ENCODE results near the gene GUCA2A.

Gene GUCA2A

DNA sequence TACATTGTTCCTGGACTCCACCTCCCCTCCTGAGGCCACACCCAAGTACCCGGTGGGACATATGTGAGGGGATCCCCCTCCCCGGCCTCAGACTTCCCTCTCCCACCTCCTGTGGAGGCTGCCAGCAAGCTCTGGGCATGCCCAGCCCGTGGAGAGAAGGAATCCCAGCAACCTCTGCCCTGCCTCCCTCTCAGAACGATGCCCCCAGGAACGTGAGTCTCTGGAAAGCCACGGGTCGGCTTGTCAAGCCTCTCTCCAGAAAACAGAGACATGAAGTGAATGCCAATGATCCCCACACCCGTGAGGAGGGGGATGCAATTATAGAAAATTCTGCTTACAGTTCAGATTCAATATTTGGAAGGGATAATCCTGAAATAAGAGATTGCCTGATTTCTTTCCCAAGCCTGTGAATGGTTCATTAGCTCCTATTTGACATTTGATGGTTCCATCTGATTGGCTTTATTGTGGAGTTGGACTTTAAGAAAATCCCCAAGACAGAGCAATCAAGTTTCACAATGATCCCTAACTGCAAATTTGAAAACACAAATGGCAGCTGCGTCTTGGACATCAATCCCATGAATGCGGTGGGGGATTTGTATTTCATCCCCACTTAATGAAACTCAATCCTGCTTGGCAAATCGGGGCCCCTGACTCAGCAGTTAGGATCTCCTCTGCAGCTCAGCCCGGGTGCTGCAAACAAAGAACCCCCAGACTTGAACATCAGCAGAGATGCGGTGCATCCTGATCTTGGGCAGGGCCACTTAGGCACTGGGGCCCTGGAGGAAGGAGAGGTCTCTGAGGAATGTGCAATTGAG, 20.4 kb downstream of the GUCA2A start:
- Histone ChIP-seq H3K4me2 (peak overlapping the region; percentile 62 to 77 (median 65); a peak in 21 of 22 replicates), H3K27me3 (no peaks in the 10 kb centered on the region), H3K36me3 (no peaks in the 10 kb centered on the region), H3K27ac (no peak overlapping the region), H3K4me3 (no peak overlapping the region), H4K20me1 (no peaks in the 10 kb centered on the region), H3K9ac (no peak overlapping the region), H3K4me1 (peaks cover 36 to 42% (median 39%) of the 10 kb centered on the region in 10 experiments), H3K9me3 (replicated peaks in 1 of 11) (no peaks in the 10 kb centered on the region)
- TF ChIP-seq Cebpa-rat (IDR thresholded peaks at IDR 0.05): no peak

DNA sequence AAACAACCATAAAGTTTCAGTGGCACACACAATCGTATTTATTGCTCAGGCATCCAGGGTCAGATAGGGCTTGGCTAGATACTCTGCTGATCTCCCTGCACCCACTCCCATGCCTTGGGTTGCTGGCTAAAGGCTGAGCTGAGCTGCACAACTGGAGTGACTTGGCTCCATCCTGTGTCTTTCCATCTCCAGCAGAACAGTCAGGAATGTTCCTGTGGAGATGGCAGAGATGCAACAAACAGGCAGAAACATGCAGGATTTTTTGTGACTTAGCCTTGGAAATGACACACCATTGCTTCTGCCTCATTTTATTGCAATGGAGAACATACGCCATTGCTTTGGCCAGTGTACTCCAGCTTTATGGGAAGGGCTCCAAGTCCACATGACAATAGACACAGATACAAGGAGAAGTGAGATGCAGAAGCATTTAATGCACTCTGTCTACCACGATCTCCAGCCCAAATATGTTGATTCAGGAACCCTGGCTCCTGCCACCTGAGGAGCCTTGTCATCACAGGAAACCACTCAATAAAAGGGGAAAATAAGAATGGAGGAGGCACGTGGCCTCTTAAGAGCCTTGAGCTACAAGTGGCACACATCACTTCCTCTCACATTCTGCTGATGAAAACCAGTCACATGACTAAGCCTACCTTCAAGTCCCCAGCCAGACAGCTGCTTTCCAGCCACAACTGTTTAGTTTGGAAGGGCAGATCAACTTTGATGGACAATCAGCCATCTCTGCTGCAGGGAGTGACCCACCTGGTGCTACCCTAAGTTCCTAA, 21.5 kb downstream of the GUCA2A start:
- no peak overlapping the region for H3K27ac ChIP-seq

DNA sequence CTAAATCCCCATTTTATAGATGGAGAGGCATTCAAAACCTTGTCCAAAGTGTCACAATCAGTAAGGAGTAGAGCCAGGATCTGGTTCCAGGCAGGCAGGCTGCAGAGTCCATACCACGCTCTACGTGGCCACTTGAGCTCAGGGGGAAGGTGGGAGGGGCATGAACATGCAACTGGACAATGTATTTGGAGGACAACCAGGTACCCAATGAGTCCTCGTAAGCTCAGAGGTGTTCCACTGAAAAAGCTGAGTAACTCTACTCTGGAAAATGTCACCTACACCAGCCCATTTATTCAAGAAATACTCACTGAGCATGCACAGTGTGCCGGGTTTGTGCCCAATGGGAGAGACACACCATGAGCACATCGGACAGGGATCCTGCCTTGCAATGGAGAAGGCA, 22.6 kb downstream of the GUCA2A start:
- no peak for TF ChIP-seq Cebpa-rat (IDR thresholded peaks at IDR 0.05)
- Histone ChIP-seq H3K4me3 (no peak overlapping the region), H3K4me2 (no peak overlapping the region), H3K27me3 (no peaks in the 10 kb centered on the region), H4K20me1 (no peaks in the 10 kb centered on the region), H3K36me3 (no peaks in the 10 kb centered on the region), H3K27ac (no peak overlapping the region), H3K9me3 (replicated peaks in 1 of 11) (no peaks in the 10 kb centered on the region; a peak in 1 of 22 replicates), H3K4me1 (peaks cover 38 to 53% (median 50%) of the 10 kb centered on the region in 10 experiments), H3K9ac (no peak overlapping the region)

More for the DNA sequence above, 21.5 kb downstream of the GUCA2A start:
- Histone ChIP-seq H3K36me3 (no peaks in the 10 kb centered on the region), H3K4me3 (no peak overlapping the region), H3K9ac (no peak overlapping the region), H3K4me2 (peak overlapping the region; percentile 7 to 72 (median 36); a peak in 17 of 22 replicates), H4K20me1 (no peaks in the 10 kb centered on the region), H3K27me3 (no peaks in the 10 kb centered on the region), H3K4me1 (peaks cover 37 to 47% (median 40%) of the 10 kb centered on the region in 10 experiments), H3K9me3 (replicated peaks in 1 of 11) (no peaks in the 10 kb centered on the region; a peak in 1 of 22 replicates)
- TF ChIP-seq Cebpa-rat (IDR thresholded peaks at IDR 0.05): no peak

DNA sequence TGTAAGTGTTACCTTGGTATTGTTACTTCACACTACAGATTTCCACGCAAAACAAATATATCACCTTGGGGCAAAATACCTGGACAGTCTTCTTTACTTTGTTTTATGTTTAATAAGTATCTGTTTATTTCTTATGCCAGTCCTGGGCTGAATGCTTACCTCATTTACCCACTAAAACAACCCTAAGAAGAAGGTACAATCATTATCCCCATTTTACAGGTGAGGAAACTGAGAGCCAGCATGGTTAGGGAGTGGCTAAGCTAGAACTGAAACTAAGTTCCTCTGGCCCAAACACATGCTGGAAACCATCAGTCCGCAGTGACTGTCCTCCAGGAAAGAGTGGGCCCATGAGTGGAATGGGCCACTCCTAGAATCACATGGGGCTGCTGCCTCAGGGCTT, 24.4 kb downstream of the GUCA2A start:
- Histone ChIP-seq H3K27me3 (no peaks in the 10 kb centered on the region), H3K9me3 (replicated peaks in 1 of 11) (no peaks in the 10 kb centered on the region; a peak in 1 of 22 replicates), H4K20me1 (no peaks in the 10 kb centered on the region), H3K9ac (no peak overlapping the region), H3K4me3 (no peak overlapping the region), H3K27ac (no peak overlapping the region), H3K36me3 (no peaks in the 10 kb centered on the region), H3K4me2 (no peak overlapping the region), H3K4me1 (peaks cover 30 to 49% (median 41%) of the 10 kb centered on the region in 10 experiments)
- TF ChIP-seq Cebpa-rat (IDR thresholded peaks at IDR 0.05): no peak

DNA sequence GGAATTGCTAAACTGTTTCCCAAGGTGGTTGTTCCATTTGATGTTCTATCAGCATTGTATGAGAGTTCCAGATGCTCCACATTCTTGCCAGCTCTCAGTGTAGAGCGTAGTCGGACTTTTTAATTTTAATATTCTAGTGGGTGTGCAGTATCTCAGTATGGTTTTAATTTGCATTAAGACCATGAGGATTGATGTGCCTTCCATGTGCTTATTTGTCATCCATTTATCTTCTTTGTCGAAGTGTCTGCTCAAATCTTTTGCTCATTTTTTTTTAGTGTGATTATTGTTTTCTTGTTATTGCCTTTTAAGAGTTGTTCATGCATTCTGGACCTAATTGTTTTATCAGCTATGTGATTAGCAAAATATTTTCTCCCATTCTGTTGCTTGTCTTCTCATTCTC, 25.1 kb downstream of the GUCA2A start:
- H4K20me1 ChIP-seq: no peaks in the 10 kb centered on the region
- no peaks in the 10 kb centered on the region for H3K36me3 ChIP-seq
- H3K4me3 ChIP-seq: no peak overlapping the region
- H3K9ac ChIP-seq: no peak overlapping the region
- no peak for TF ChIP-seq Cebpa-rat (IDR thresholded peaks at IDR 0.05)
- no peak overlapping the region for H3K4me2 ChIP-seq
- H3K9me3 ChIP-seq (replicated peaks in 1 of 11): no peaks in the 10 kb centered on the region; a peak in 1 of 22 replicates
- H3K27me3 ChIP-seq: no peaks in the 10 kb centered on the region
- H3K27ac ChIP-seq: no peak overlapping the region
- peaks cover 23 to 47% (median 34%) of the 10 kb centered on the region in 10 experiments for H3K4me1 ChIP-seq

DNA sequence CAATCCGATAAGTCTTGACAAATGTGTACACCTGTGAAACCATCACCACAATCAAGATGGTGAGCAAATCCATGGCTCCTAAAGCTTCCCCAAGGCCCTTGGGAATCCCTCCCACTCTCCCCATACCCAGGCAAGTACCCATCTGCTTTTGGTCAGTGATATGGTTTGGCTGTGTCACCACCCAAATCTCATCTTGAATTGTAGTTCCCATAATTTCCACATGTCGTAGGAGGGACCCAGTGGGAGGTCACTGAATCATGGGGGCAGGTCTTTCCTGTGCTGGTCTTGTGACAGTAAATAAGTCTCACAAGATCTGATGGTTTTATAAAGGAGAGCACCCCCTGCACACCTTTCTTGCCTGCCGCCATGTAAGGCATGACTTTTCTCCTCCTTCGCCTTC, 26.0 kb downstream of the GUCA2A start:
- H3K27me3 ChIP-seq: no peaks in the 10 kb centered on the region
- H4K20me1 ChIP-seq: no peaks in the 10 kb centered on the region
- H3K27ac ChIP-seq: no peak overlapping the region
- no peak for TF ChIP-seq Cebpa-rat (IDR thresholded peaks at IDR 0.05)
- no peaks in the 10 kb centered on the region; a peak in 1 of 22 replicates for H3K9me3 ChIP-seq (replicated peaks in 1 of 11)
- no peaks in the 10 kb centered on the region for H3K36me3 ChIP-seq
- no peak overlapping the region for H3K9ac ChIP-seq
- peaks cover 16 to 39% (median 26%) of the 10 kb centered on the region in 10 experiments for H3K4me1 ChIP-seq
- H3K4me3 ChIP-seq: no peak overlapping the region
- peak overlapping the region in 5 of 11 experiments; percentile 19 to 59 (median 40); a peak in 2 of 22 replicates for H3K4me2 ChIP-seq

DNA sequence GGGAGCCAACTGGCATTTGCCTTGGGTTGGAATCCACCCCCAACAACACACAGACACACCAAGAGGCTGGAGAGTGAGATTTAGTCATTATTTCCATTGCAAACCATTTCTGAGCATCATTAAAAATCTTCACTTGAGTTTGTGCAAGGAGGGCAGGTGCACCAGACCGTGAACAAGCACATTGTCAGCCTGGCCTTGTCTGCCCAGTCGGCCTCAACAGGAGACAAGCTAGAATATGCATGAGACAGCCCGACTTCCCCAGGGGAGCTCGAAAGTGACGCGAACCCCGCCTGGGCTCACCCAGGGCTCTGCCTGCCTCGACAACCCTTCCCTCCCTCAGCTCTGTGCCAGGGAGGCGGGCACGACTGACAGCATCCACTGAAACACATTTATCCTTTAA, 26.8 kb downstream of the GUCA2A start:
- H3K36me3 ChIP-seq: no peaks in the 10 kb centered on the region
- no peaks in the 10 kb centered on the region for H4K20me1 ChIP-seq
- H3K4me2 ChIP-seq: peak overlapping the region in 10 of 11 experiments; percentile 9 to 59 (median 26); a peak in 14 of 22 replicates
- H3K27ac ChIP-seq: no peak overlapping the region
- peaks cover 8 to 33% (median 20%) of the 10 kb centered on the region in 10 experiments; a peak in 19 of 20 replicates for H3K4me1 ChIP-seq
- no peak overlapping the region for H3K9ac ChIP-seq
- H3K27me3 ChIP-seq: no peaks in the 10 kb centered on the region
- no peaks in the 10 kb centered on the region; a peak in 1 of 22 replicates for H3K9me3 ChIP-seq (replicated peaks in 1 of 11)
- no peak for TF ChIP-seq Cebpa-rat (IDR thresholded peaks at IDR 0.05)
- H3K4me3 ChIP-seq: no peak overlapping the region

DNA sequence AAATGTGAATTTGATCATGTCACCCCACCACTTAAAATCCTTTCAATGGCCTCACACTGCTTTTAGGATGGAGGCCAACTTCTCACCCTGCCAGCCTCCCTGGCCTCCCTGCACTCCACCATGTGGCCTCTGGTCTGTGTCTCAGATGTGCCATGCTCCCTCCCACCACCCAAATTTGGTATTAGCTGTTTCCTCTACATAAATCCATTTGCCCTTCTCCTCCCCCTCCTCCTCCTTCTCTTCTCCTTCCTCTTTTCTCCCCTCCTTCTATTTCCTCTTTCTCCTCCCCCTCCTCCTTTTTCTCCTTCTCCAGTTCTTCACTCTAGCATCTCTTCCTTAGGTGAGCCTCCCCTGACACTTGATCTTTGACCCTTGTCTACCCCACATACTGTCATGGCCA, 28.1 kb downstream of the GUCA2A start:
- no peaks in the 10 kb centered on the region for H4K20me1 ChIP-seq
- no peak for TF ChIP-seq Cebpa-rat (IDR thresholded peaks at IDR 0.05)
- no peak overlapping the region for H3K27ac ChIP-seq
- H3K4me3 ChIP-seq: no peak overlapping the region
- H3K4me2 ChIP-seq: peak overlapping the region; percentile 10 to 58 (median 39); a peak in 15 of 22 replicates
- H3K27me3 ChIP-seq: no peaks in the 10 kb centered on the region
- no peaks in the 10 kb centered on the region; a peak in 1 of 22 replicates for H3K9me3 ChIP-seq (replicated peaks in 1 of 11)
- no peaks in the 10 kb centered on the region for H3K36me3 ChIP-seq
- peaks cover 8 to 33% (median 20%) of the 10 kb centered on the region in 10 experiments; a peak in 19 of 20 replicates for H3K4me1 ChIP-seq
- no peak overlapping the region for H3K9ac ChIP-seq

DNA sequence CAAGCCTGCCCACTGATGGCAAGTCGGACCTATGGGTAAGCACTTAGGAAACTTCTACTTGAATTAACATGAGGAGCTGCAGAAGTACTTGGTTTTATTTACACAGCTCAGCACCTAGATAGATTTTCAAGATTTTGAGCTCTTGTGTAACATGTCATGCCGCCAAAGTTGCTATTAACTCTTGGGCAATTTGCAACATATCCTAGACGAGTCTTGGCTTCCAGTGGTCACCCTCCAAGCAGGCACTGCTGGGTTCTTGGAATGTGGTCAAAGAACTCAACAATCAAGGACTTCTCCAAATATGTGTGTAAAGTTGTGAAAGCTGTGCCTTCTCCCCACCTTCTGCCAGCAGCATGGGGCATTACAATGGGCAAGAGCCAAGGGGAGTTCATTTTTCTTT, 29.1 kb downstream of the GUCA2A start:
- no peak overlapping the region for H3K9ac ChIP-seq
- no peaks in the 10 kb centered on the region for H4K20me1 ChIP-seq
- H3K4me1 ChIP-seq: peaks cover 8 to 33% (median 20%) of the 10 kb centered on the region in 10 experiments; a peak in 19 of 20 replicates
- no peaks in the 10 kb centered on the region for H3K36me3 ChIP-seq
- no peak overlapping the region for H3K4me3 ChIP-seq
- H3K4me2 ChIP-seq: peak overlapping the region in 5 of 11 experiments; percentile 1 to 37 (median 28); a peak in 6 of 22 replicates
- H3K27me3 ChIP-seq: no peaks in the 10 kb centered on the region
- no peaks in the 10 kb centered on the region; a peak in 1 of 22 replicates for H3K9me3 ChIP-seq (replicated peaks in 1 of 11)
- no peak; a peak in 1 of 22 replicates for TF ChIP-seq Cebpa-rat (IDR thresholded peaks at IDR 0.05)
- H3K27ac ChIP-seq: no peak overlapping the region

Measured in BLaER1 treated with 17β-estradiol and CSF1 and Interleukin-3, amounts not matched to agents 10 nM and 100 nM (cell line).